OCI-LY1 (cell line): Measurements from ENCODE around the gene RASGRF2.

ENCODE experiments used
- CTCF ChIP-seq: fragments of 200-600 bp; sonication (generic), shearing (Covaris generic); IDR thresholded peaks from 2 replicates; pipeline ENCODE4 v1.5.1; 2017; ENCODE audit warnings: mild to moderate bottlenecking, antibody characterized with exemption, low read length, moderate library complexity, mixed read lengths
- EZH2 ChIP-seq: fragments of 200-600 bp; sonication (generic), shearing (Covaris generic); IDR thresholded peaks from 2 replicates; pipeline ENCODE4 v1.8.0; 2017; ENCODE audit warnings: borderline replicate concordance, mixed run types, mild to moderate bottlenecking, antibody characterized with exemption, low read length, moderate library complexity, mixed read lengths

- TF ChIP-seq EZH2 (no peak), CTCF (no peak)
Observed at GRCh38 chr5:80964919-80965318, 4.8 kb downstream of the RASGRF2 start.
